ENCODE results near the gene JAZF1. TPM values are rescaled to one million over a fixed set of nuclear protein-coding genes. Genes with fewer than 3 reads are reported as not detected.

Gene JAZF1
- 10 to 100 TPM; 12.6 to 23.6 TPM for total RNA-seq

DNA sequence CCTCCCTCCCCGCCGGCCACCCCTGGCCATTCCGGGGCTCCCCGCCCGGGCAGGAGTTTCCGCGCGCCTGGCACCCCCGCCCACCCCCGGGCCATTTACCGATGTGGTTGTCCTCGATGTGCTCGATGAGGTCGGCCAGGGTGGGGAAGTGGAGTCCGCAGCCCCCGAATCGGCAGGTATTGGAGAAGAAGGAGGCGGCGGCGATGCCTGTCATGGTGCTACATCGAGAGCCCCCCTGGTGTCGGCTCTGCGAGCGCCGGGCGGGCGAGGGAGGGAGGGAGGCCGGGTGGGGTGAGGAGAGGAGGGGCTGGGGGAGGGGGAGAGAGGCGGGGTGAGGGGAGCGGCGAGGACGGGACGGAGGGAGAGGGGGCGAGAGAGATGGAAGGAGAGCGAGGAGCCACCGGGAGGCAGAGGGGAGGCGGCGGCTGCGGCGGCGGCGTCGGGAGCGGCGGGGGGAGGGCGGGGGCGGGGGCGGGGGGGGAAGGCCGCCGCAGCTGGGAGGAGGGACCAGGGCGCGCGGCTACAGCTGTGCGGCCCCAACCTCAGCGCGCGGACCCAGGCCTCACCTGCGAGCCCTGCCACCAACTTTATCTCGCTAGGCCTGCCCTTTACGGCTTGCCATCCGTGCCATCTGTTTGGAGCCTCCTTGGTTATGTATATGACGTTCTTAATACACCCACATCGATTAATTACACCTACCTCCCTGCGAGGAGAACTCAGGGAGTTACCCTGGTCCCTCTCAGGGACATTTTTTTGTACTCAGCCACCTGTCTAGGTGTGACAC is at the start of gene JAZF1:
JAZF1 (minus strand) TSS at position 432 of the 784 bp plus-strand sequence.
- Mint-ChIP-seq H3K36me3 (no peaks in the 10 kb centered on the region), H3K27ac (peak within 1 kb of the TSS; percentile 83 to 95), H3K27me3 (no peaks in the 10 kb centered on the region), H3K9me3 (no peaks in the 10 kb centered on the region), H3K4me3 (peak within 1 kb of the TSS; percentile 86), H3K4me1 (ENCODE audit: low read depth in 2 of 2) (peaks cover 50 to 54% of the 10 kb centered on the region in 2 donors)
- DNase-seq (ENCODE audit: low spot score) (peak; percentile 87), ATAC-seq (peak; percentile 71 to 78)

- no peaks in the 10 kb centered on the region for H3K9me3 Mint-ChIP-seq
Measured at GRCh38 chr7:28230261-28230660, 49.7 kb upstream of the JAZF1 start.

DNA sequence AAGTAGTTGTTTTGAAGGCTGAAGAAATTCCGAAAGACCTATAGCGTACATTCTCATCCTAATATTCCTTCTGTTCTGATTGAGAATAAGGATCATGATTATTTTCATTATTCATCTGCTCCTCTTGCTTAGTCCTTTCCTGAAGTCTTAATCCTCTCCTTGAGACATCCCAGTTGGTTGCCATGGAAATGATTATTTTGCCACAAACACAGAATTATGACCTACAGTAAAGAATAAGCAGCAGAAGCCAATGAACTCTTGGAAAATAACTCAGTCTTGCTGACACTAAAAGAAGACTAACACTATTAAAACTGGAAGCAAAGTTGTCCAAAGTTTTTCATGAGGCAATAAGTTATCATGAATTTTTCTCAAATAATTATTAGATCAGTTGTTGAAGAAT is 47.8 kb upstream of the JAZF1 start:
- Mint-ChIP-seq H3K4me1 (ENCODE audit: low read depth in 2 of 2) (peaks cover 0 to 7% of the 10 kb centered on the region in 2 donors), H3K36me3 (no peaks in the 10 kb centered on the region), H3K4me3 (no peak overlapping the region), H3K9me3 (no peaks in the 10 kb centered on the region), H3K27ac (no peak overlapping the region), H3K27me3 (no peaks in the 10 kb centered on the region)
- no peak for ATAC-seq
- no peak for DNase-seq (ENCODE audit: low spot score)

More at GRCh38 chr7:28230261-28230660, 49.7 kb upstream of the JAZF1 start:
- peaks cover 7 to 10% of the 10 kb centered on the region in 2 donors for H3K4me1 Mint-ChIP-seq (ENCODE audit: low read depth in 2 of 2)
- ATAC-seq (no peak), DNase-seq (ENCODE audit: low spot score) (no peak)
- peaks cover 0 to 5% of the 10 kb centered on the region in 2 donors for H3K27me3 Mint-ChIP-seq
- no peak overlapping the region for H3K27ac Mint-ChIP-seq
- H3K36me3 Mint-ChIP-seq, result no peaks in the 10 kb centered on the region
- no peak overlapping the region for H3K4me3 Mint-ChIP-seq

DNA sequence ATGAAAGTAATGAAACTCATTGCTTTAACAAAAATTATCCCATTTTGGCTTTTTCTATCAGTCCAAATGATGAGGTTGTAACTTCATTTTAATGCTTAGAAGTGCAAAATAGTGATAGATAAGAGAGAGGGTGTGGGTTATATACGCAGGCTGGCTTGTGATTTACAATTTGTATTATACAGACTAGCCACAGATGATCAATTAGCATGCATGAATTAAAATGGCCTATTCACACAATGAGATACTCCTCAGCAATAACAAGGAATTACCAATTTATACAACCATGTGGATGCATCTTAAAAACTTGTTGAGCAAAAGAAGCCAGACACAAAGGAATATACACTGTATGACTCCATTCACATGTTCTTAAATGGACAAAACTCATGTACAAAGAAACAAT is 45.4 kb upstream of the JAZF1 start:
- H3K4me1 Mint-ChIP-seq (ENCODE audit: low read depth in 2 of 2), result no peaks in the 10 kb centered on the region
- no peaks in the 10 kb centered on the region for H3K27me3 Mint-ChIP-seq
- DNase-seq (ENCODE audit: low spot score) (no peak), ATAC-seq (no peak)
- no peaks in the 10 kb centered on the region for H3K36me3 Mint-ChIP-seq
- no peaks in the 10 kb centered on the region for H3K9me3 Mint-ChIP-seq
- H3K4me3 Mint-ChIP-seq, result no peak overlapping the region
- H3K27ac Mint-ChIP-seq, result no peak overlapping the region

DNA sequence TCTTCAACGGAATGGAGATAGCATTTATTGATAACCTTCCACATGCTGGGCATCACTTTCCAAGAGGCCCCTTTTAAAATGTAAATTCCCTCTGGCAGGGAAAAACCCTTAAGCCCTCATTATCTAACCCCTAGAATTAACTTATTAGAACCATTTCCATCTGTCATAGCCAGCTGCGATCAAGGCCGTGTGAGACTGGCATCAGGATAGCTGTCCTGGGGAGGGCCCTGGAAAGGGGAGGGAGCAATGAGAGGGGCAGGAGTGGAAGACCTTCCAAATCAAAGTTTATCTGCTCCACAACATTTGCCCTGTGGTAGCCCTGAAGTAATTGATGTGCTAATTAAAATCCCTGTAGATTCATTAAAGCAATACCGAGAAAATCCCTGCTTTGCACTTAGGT is 45.0 kb upstream of the JAZF1 start:
- Mint-ChIP-seq H3K36me3 (no peaks in the 10 kb centered on the region), H3K4me1 (ENCODE audit: low read depth in 2 of 2) (no peaks in the 10 kb centered on the region), H3K27me3 (no peaks in the 10 kb centered on the region), H3K4me3 (no peak overlapping the region), H3K27ac (peak overlapping the region in 1 of 2 donors; percentile 21), H3K9me3 (no peaks in the 10 kb centered on the region)
- DNase-seq (ENCODE audit: low spot score) (no peak), ATAC-seq (no peak)

DNA sequence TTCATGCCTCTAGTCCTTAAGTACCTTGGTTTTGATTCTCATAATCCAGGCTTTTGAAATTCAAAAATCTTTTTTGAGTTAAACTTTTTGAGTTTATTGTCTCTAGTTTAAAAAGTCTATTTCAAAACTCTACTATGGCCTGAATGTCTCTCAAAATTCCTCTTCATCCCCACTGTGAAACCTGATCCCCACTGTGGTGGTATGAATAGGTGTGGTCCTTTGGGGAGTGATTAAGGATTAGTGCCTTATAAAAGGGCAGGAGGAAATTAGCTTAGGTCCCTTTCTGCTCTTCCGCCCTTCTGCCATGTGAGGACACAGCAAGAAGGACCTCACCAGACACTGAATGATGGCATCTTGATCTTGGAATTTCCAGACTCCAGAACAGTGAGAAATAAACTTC is 44.1 kb upstream of the JAZF1 start:
- DNase-seq (ENCODE audit: low spot score), result no peak
- no peak overlapping the region for H3K4me3 Mint-ChIP-seq
- no peaks in the 10 kb centered on the region for H3K9me3 Mint-ChIP-seq
- ATAC-seq, result no peak
- no peaks in the 10 kb centered on the region for H3K36me3 Mint-ChIP-seq
- H3K4me1 Mint-ChIP-seq (ENCODE audit: low read depth in 2 of 2), result no peaks in the 10 kb centered on the region
- H3K27me3 Mint-ChIP-seq, result no peaks in the 10 kb centered on the region
- H3K27ac Mint-ChIP-seq, result no peak overlapping the region

DNA sequence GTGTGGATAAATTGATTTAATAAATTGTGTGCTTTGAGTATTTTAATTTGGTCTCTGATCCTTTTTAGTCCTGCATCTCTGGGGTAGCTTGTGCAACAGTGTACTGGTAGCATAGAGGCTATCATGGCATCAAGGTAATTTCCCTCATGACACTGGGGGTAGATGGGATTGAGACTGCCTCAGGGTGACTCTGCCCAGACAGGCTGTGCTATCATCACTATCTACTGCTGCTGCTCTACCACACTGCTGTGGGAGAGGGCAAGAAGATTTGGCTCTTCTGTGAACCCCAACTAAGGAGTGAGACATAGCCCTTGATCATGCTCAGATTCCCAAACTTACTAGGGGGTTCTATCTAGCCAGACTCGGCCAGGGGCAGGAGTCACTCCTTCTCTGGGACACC is 43.6 kb upstream of the JAZF1 start:
- no peaks in the 10 kb centered on the region for H3K36me3 Mint-ChIP-seq
- DNase-seq (ENCODE audit: low spot score) (no peak), ATAC-seq (no peak)
- H3K27me3 Mint-ChIP-seq, result no peaks in the 10 kb centered on the region
- no peaks in the 10 kb centered on the region for H3K4me1 Mint-ChIP-seq (ENCODE audit: low read depth in 2 of 2)
- no peak overlapping the region for H3K4me3 Mint-ChIP-seq
- H3K9me3 Mint-ChIP-seq, result no peaks in the 10 kb centered on the region
- no peak overlapping the region for H3K27ac Mint-ChIP-seq

DNA sequence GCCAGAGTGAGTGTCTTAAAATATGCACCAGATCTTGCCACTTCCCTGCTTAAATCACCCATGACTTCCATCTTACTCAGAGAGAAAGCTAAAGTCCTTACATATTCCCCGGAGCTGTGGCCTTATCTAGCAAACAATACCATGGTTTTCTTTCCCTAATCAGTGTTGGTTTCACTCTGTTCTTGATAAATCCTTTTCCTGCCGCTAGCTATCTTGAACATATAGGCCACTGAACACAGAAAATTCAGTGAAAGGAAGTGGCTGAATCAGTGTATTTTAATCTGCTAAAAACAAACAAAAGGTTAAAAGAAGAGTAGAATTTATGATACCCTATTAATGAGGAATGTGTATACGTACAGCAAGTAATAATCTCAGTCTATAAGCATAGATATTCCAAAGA is 42.0 kb upstream of the JAZF1 start:
- ATAC-seq, result no peak

GRCh38 chr7:28219793-28220192 is 39.2 kb upstream of the JAZF1 start:
- no peak for DNase-seq (ENCODE audit: low spot score)

More for the DNA sequence above, 42.0 kb upstream of the JAZF1 start:
- DNase-seq (ENCODE audit: low spot score), result no peak
- no peak overlapping the region for H3K4me3 Mint-ChIP-seq
- no peaks in the 10 kb centered on the region for H3K36me3 Mint-ChIP-seq
- H3K4me1 Mint-ChIP-seq (ENCODE audit: low read depth in 2 of 2), result no peaks in the 10 kb centered on the region
- H3K27me3 Mint-ChIP-seq, result no peaks in the 10 kb centered on the region
- no peaks in the 10 kb centered on the region for H3K9me3 Mint-ChIP-seq
- H3K27ac Mint-ChIP-seq, result no peak overlapping the region

GRCh38 chr7:28217143-28217542 is 36.5 kb upstream of the JAZF1 start:
- Mint-ChIP-seq H3K9me3 (no peaks in the 10 kb centered on the region), H3K27ac (no peak overlapping the region), H3K4me1 (ENCODE audit: low read depth in 2 of 2) (no peaks in the 10 kb centered on the region), H3K36me3 (no peaks in the 10 kb centered on the region), H3K4me3 (no peak overlapping the region), H3K27me3 (no peaks in the 10 kb centered on the region)
- no peak for ATAC-seq
- no peak for DNase-seq (ENCODE audit: low spot score)

More at GRCh38 chr7:28219793-28220192, 39.2 kb upstream of the JAZF1 start:
- H3K4me3 Mint-ChIP-seq, result no peak overlapping the region
- no peaks in the 10 kb centered on the region for H3K36me3 Mint-ChIP-seq
- no peaks in the 10 kb centered on the region for H3K27me3 Mint-ChIP-seq
- no peaks in the 10 kb centered on the region for H3K4me1 Mint-ChIP-seq (ENCODE audit: low read depth in 2 of 2)
- H3K27ac Mint-ChIP-seq, result no peak overlapping the region
- no peak for ATAC-seq
- H3K9me3 Mint-ChIP-seq, result no peaks in the 10 kb centered on the region

DNA sequence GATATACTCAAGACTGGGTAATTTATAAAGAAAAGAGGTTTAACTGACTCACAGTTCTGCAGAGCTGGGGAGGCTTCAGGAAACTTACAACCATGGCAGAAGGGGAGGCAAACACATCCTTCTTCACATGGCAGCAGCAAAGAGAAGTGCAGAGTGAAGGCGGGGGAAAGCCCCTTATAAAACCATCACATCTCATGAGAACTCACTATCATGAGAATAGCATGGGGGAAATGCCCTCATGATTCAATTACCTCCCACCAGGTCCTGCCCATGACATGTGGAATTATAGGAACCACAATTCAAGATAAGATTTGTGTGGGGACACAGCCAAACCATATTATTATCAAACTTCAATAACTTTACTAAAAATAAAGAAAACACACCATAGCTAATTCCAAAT is 30.4 kb upstream of the JAZF1 start:
- Mint-ChIP-seq H3K27ac (no peak overlapping the region), H3K4me1 (ENCODE audit: low read depth in 2 of 2) (peaks cover 32 to 42% of the 10 kb centered on the region in 2 donors), H3K4me3 (no peak overlapping the region), H3K27me3 (no peaks in the 10 kb centered on the region), H3K9me3 (peaks cover 4% of the 10 kb centered on the region), H3K36me3 (peaks cover 12% of the 10 kb centered on the region)
- no peak for ATAC-seq
- no peak for DNase-seq (ENCODE audit: low spot score)

DNA sequence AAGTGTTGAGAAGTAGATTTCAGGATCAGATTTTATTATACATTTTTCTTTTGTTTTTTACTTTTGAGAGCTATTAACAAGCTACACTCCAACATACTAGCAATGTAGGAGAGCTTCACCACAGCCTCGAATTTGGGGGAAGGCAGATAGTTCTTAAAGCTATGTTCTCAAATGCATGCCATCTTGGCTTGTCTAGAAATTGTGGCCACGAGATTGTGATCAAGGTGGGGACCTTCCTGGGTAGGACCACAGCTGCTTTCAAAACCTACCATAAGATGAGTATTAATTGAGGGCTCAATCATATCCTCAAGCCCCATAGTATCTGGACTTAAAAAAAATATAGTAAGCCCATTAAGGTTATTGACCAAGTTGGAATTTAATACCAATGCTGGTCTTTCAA is 27.9 kb upstream of the JAZF1 start:
- H3K36me3 Mint-ChIP-seq, result peaks cover 12% of the 10 kb centered on the region
- H3K4me1 Mint-ChIP-seq (ENCODE audit: low read depth in 2 of 2), result peaks cover 53 to 64% of the 10 kb centered on the region in 2 donors
- no peak for ATAC-seq
- peaks cover 4% of the 10 kb centered on the region for H3K9me3 Mint-ChIP-seq
- no peak overlapping the region for H3K4me3 Mint-ChIP-seq
- H3K27me3 Mint-ChIP-seq, result no peaks in the 10 kb centered on the region
- DNase-seq (ENCODE audit: low spot score), result no peak
- peak overlapping the region; percentile 65 to 81 for H3K27ac Mint-ChIP-seq

DNA sequence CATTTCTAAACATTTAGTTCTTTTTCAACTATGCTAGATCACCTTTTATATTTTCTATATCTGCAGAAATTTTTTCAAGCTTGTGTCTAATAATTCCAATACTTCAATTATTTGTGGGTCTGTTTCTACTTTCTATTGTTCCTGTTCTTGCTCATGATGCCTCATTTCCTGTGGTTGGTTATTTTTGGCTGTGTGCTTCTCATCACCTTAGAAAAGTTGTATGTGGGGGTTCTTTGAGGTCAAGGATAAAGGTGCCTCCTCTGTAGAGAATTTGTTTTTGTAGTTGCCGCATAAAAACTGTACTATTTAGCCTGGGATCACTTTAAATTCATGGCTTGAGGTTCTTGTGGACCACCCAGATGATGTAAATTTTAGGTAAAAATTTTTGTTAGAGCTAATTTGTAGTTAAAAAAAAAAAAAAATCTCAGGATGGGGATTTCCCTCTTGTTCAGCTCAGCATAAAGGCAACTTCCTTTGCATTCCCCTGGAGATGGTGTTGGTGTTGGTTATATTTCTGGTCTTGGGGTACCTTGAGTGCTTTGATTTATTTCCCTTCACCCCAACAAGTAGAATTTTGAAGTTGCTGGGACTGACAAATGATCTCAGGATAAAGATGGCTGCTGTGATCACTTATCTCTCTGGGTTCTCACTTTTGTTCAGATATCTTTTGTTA is 27.0 kb upstream of the JAZF1 start:
- peaks cover 4% of the 10 kb centered on the region for H3K9me3 Mint-ChIP-seq
- no peaks in the 10 kb centered on the region for H3K27me3 Mint-ChIP-seq
- ATAC-seq, result peak; percentile 63 to 68
- peak overlapping the region; percentile 65 to 71 for H3K27ac Mint-ChIP-seq
- DNase-seq (ENCODE audit: low spot score), result no peak
- H3K36me3 Mint-ChIP-seq, result peaks cover 12% of the 10 kb centered on the region
- peaks cover 61 to 73% of the 10 kb centered on the region in 2 donors for H3K4me1 Mint-ChIP-seq (ENCODE audit: low read depth in 2 of 2)
- H3K4me3 Mint-ChIP-seq, result peak overlapping the region; percentile 57

GRCh38 chr7:28205506-28205905 is 24.9 kb upstream of the JAZF1 start:
- H3K9me3 Mint-ChIP-seq, result peaks cover 4% of the 10 kb centered on the region
- no peak overlapping the region for H3K4me3 Mint-ChIP-seq
- peak overlapping the region in 1 of 2 donors; percentile 26 for H3K27ac Mint-ChIP-seq
- H3K4me1 Mint-ChIP-seq (ENCODE audit: low read depth in 2 of 2), result peaks cover 65 to 85% of the 10 kb centered on the region in 2 donors
- H3K27me3 Mint-ChIP-seq, result no peaks in the 10 kb centered on the region
- H3K36me3 Mint-ChIP-seq, result peaks cover 12% of the 10 kb centered on the region
- DNase-seq (ENCODE audit: low spot score), result no peak
- ATAC-seq, result no peak

Measured in natural killer cell treated with Interleukin-12 subunit alpha and Interleukin-12 subunit beta and Interleukin-15 and Interleukin-18, amount 100 ng/mL, for 72 hours (primary cell).